Measurements from ENCODE around the gene OR6X1. TPM values are rescaled to one million over a fixed set of nuclear protein-coding genes. Genes with fewer than 3 reads are reported as not detected.

Gene OR6X1
- total RNA-seq, 4 donors from 2014 or later = not detected

DNA sequence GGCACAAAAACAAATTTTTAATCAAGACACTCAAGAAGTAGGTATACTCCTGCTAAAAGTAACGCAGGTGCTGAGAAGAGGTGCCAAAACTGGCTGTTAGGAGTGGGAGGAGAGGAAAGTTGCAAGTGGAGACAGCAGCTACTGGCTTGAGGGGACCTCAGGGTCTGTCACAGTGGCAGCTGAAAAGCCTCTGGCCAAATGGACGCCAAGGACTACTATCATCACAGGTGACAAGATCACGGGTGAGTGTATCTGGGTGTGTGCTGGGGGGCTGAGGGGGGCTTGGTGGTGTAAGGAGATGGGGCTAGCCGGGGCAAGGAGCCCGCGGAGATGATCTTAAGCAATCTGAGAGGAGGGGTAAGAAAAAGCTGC, 13.5 kb downstream of the OR6X1 start:
- Histone ChIP-seq H3K9me3 (no peaks in the 10 kb centered on the region), H3K27ac (peak overlapping the region in 2 of 3 donors; percentile 75 to 83), H3K4me3 (replicated peaks in 1 of 3) (peak overlapping the region; percentile 57 to 85 (median 84)), H3K27me3 (no peaks in the 10 kb centered on the region), H3K36me3 (no peaks in the 10 kb centered on the region), H3K4me1 (peaks cover 9 to 16% of the 10 kb centered on the region in 2 donors)
- intact Hi-C loops (cut with DNase I) = no loop called here
- 0 to 2% methylated on average over 6 of the region's 6 CpGs for WGBS, 2 donors
- DNase-seq = no peak
- TF ChIP-seq POLR2A (IDR thresholded peaks at IDR 0.05) = no peak
- TF ChIP-seq, protein P1, sequence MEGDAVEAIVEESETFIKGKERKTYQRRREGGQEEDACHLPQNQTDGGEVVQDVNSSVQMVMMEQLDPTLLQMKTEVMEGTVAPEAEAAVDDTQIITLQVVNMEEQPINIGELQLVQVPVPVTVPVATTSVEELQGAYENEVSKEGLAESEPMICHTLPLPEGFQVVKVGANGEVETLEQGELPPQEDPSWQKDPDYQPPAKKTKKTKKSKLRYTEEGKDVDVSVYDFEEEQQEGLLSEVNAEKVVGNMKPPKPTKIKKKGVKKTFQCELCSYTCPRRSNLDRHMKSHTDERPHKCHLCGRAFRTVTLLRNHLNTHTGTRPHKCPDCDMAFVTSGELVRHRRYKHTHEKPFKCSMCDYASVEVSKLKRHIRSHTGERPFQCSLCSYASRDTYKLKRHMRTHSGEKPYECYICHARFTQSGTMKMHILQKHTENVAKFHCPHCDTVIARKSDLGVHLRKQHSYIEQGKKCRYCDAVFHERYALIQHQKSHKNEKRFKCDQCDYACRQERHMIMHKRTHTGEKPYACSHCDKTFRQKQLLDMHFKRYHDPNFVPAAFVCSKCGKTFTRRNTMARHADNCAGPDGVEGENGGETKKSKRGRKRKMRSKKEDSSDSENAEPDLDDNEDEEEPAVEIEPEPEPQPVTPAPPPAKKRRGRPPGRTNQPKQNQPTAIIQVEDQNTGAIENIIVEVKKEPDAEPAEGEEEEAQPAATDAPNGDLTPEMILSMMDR (IDR thresholded peaks at IDR 0.05) = no peak

DNA sequence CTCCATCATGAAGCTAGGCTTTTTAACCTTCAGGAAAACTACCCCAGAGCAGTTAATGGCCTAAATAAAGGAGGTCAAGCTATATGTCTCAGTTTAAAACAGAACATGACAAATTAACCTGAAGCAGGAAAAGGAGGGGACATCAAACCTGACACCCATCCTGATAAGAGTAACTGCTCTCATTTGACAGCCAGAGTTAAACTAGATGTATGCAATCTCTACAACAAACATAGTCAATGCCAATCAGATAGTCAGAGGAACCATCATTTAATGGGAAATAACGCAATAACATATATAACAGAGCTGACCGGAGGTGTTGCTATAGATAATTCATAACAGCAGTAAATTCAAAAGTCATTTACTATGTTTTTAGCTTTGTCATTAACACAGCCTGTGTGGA, 15.9 kb downstream of the OR6X1 start:
- intact Hi-C loops (cut with DNase I) = no loop called here
- no peaks in the 10 kb centered on the region for H3K36me3 ChIP-seq
- no peaks in the 10 kb centered on the region for H3K9me3 ChIP-seq
- H3K27ac ChIP-seq = no peak overlapping the region
- peaks cover 9 to 16% of the 10 kb centered on the region in 2 donors for H3K4me1 ChIP-seq
- WGBS, 2 donors = 0 to 100% methylated on average over 2 of the region's 2 CpGs
- no peak overlapping the region for H3K4me3 ChIP-seq (replicated peaks in 1 of 3)
- TF ChIP-seq POLR2A (IDR thresholded peaks at IDR 0.05) = no peak
- TF ChIP-seq, protein P1 (IDR thresholded peaks at IDR 0.05) = no peak
- no peak for DNase-seq
- H3K27me3 ChIP-seq = no peaks in the 10 kb centered on the region

DNA sequence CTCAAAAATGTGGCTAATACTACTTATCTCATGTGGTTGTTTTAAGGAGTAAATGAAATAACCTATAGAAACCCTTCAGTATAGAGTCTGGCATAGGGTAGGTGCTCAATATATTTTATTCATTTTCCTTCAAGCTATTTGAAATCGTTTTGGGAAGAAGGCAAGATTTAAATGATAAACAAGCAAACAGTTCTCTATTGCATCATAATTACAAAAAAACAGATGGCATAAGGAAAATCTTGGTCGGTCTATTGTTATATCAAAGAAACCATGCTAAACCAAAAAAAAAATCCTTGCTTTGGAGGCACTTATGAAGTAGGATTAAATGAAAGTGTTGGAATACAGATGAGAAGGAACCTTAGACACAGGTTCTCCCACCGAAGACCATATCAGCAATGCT, 17.5 kb downstream of the OR6X1 start:
- intact Hi-C loops (cut with DNase I) = no loop called here
- 90 to 93% methylated on average over 3 of the region's 3 CpGs for WGBS, 2 donors
- no peak overlapping the region for H3K27ac ChIP-seq
- no peaks in the 10 kb centered on the region for H3K27me3 ChIP-seq
- TF ChIP-seq POLR2A (IDR thresholded peaks at IDR 0.05) = no peak
- TF ChIP-seq, protein P1 (IDR thresholded peaks at IDR 0.05) = no peak
- H3K4me3 ChIP-seq (replicated peaks in 1 of 3) = no peak overlapping the region
- no peaks in the 10 kb centered on the region for H3K36me3 ChIP-seq
- H3K4me1 ChIP-seq = peaks cover 6 to 10% of the 10 kb centered on the region in 2 donors
- no peaks in the 10 kb centered on the region for H3K9me3 ChIP-seq
- no peak for DNase-seq

DNA sequence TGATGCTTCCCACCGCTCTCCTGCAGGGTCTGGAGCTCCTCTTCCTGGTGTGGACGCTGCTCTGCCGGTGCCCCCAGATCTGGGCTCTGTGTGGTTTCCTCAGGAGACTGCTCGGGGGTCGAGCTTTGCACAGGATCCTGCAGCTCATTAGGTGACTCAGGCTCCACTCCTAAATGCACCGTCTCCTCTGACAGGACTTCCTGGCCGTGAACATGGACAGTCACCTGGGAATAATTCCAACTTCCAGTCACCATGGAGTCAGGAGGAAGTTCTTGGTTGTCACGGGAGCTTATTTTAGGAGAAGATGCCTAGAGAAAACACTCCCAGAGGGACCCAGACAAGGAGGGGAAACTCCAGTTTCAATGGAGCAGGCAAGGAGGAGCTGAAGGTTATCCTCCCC, 24.7 kb downstream of the OR6X1 start:
- WGBS, 2 donors = 80 to 92% methylated on average over 7 to 8 of the region's 8 CpGs
- H3K9me3 ChIP-seq = no peaks in the 10 kb centered on the region
- DNase-seq = no peak
- intact Hi-C loops (cut with DNase I) = no loop called here
- H3K27me3 ChIP-seq = no peaks in the 10 kb centered on the region
- H3K27ac ChIP-seq = no peak overlapping the region
- no peak overlapping the region for H3K4me3 ChIP-seq (replicated peaks in 1 of 3)
- H3K36me3 ChIP-seq = peaks cover 57 to 58% of the 10 kb centered on the region in 2 donors
- no peak for TF ChIP-seq POLR2A (IDR thresholded peaks at IDR 0.05)
- TF ChIP-seq, protein P1 (IDR thresholded peaks at IDR 0.05) = no peak
- H3K4me1 ChIP-seq = no peaks in the 10 kb centered on the region

DNA sequence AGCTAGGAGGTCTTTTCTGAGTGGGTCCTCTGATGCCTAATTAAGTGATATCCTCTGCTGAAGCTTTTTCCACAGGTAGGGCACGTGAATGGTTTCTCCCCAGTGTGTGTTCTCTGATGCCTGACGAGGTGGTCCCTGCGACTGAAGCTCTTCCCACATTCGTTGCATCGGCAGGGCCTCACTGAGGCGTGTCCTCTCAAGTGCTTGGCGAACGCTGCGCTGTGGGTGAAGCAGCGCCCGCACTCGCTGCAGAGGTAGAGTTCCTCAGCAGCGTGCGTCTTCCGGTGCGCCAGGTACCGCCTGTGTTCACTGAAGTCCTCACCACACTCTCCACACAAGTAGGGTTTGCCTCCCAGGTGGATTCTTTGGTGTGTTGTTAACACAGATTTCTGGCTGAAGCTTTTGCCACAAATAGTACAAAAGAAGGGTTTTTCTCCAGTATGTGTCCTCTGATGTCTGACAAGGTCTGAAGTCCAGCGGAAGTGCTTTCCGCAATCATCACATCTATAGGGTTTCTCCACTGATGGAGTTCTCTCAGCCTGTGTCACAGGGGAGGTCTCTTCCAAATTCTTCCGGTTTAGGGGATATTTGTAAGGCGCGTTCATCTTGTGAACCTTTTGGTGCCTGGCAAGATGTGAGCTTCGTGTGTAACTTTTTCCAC, 28.2 kb downstream of the OR6X1 start:
- DNase-seq = no peak
- Histone ChIP-seq H3K9me3 (no peaks in the 10 kb centered on the region), H3K4me3 (replicated peaks in 1 of 3) (no peak overlapping the region), H3K27ac (no peak overlapping the region), H3K36me3 (peaks cover 58% of the 10 kb centered on the region in 2 donors), H3K27me3 (no peaks in the 10 kb centered on the region), H3K4me1 (no peaks in the 10 kb centered on the region)
- TF ChIP-seq, protein P1 (IDR thresholded peaks at IDR 0.05) = no peak
- TF ChIP-seq POLR2A (IDR thresholded peaks at IDR 0.05) = no peak
- intact Hi-C loops (cut with DNase I) = no loop called here
- 97 to 99% methylated on average over 19 to 23 of the region's 23 CpGs for WGBS, 2 donors
